Sigmoid colon (tissue), 7 donors: ENCODE data around the gene ZNF777. TPM values are rescaled to one million over a fixed set of nuclear protein-coding genes. Genes with fewer than 3 reads are reported as not detected.

Source experiments
- DNase-seq: peaks from one replicate; pipeline ENCODE4 v3.0.0-alpha.2; 2019
- H3K27ac ChIP-seq, 4 donors: fragments of 200-600 bp; sonication (generic); one replicate each; pipeline ENCODE4 v1.5.1; 2016 to 2019; ENCODE audit warnings: mild to moderate bottlenecking in 1 of 4
- H3K27me3 ChIP-seq, 3 donors: fragments of 200-600 bp; sonication (generic); one replicate each; pipeline ENCODE4 v1.5.1; 2019; ENCODE audit warnings: mild to moderate bottlenecking in 1 of 3
- H3K36me3 ChIP-seq, 4 donors: fragments of 200-600 bp; sonication (generic); one replicate each; pipeline ENCODE4 v1.5.1; 2016 to 2019
- H3K4me1 ChIP-seq, 4 donors: fragments of 200-600 bp; sonication (generic); one replicate each; pipeline ENCODE4 v1.5.1; 2017 to 2019
- H3K4me3 ChIP-seq, 4 donors: fragments of 200-600 bp; sonication (generic); one replicate each; pipeline ENCODE4 v1.5.1; 2017 to 2019; ENCODE audit warnings: mild to moderate bottlenecking in 2 of 4, moderate library complexity in 1 of 4
- H3K9me3 ChIP-seq, 4 donors: fragments of 200-600 bp in 3 of 4; sonication (generic) in 3 of 4; one replicate each; pipeline versions ENCODE4 v1.5.1 to v1.6.1; 2013 to 2019
- EP300 ChIP-seq, 4 donors: sonication (generic); formaldehyde crosslinking; IDR thresholded peaks; one replicate each; pipeline ENCODE4 v1.6.1; 2017; ENCODE audit warnings: antibody characterized with exemption in 4 of 4
- POLR2A ChIP-seq, 2 donors: fragments of 450-650 bp; IDR thresholded peaks; one replicate each; pipeline ENCODE4 v1.6.1; 2016; ENCODE audit warnings: antibody characterized with exemption in 2 of 2, mild to moderate bottlenecking in 2 of 2, moderate library complexity in 2 of 2
- POLR2AphosphoS5 ChIP-seq, 4 donors: sonication (generic); formaldehyde crosslinking; IDR thresholded peaks; one replicate each; pipeline ENCODE4 v1.6.1; 2017; ENCODE audit warnings: antibody characterized with exemption in 4 of 4
- WGBS, 2 donors: extraction: QIAGEN DNeasy Blood & Tissue Kit; methylation state at CpG; one replicate each; pipeline ENCODE4 v1.1.7; 2013; 5-methylcytosine and 5-hydroxymethylcytosine counted together
- intact Hi-C: fragments of 100-400 bp; cut with DNase I; formaldehyde crosslinking; loops from one replicate; pipeline ENCODE4 v1.15.1; 2023
- polyA plus RNA-seq, 3 donors: library from polyadenylated mRNA; stranded (reverse); fragments of 200-250 nt; gene quantifications; one replicate each; pipeline ENCODE4 v1.2.3, GENCODE V29; 2013
- total RNA-seq, 4 donors: library from RNA; depleted of rRNA; stranded (reverse); fragments of >200 nt; gene quantifications; one replicate each; pipeline ENCODE4 v1.1.0, GENCODE V29; 2016
- TF ChIP-seq, protein P1 (sequence below), 4 experiments: fragments of 450-650 bp in 3 of 4; fragments of 200-600 bp in 1 of 4; IDR thresholded peaks; one replicate each; pipeline ENCODE4 v1.5.1; 2016 to 2019; ENCODE audit warnings: antibody characterized with exemption in 4 of 4, mild to moderate bottlenecking in 3 of 4, moderate library complexity in 2 of 4
- donor health status: healthy with polysubstance abuse.
- donor health status: Bipolar disorder and iron deficiency.
- donor health status: healthy.

The ZNF777 gene
- total and polyA plus RNA-seq, 7 donors = 4.2 to 8.8 (median 6.6) TPM

DNA sequence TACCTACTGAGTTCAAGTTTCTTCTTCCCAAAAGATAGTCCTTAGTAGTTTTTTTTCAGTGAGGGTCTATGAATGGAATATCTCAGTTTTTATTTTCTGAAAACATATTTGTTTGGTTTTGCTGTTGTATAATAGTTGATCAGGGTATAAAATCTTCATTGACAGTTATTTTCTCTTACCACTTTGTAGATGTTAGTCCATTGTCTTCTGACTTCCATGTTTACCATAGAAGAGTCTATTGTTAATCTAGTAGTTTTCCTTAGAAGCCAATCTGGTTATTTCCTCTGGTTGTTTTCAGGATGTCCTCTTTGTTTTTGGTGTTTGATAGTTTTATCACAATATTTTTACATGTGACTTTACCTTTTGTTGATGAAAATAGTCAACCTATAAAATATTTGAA lies 5.5 kb upstream of the ZNF777 start:
- H3K4me3 ChIP-seq = no peak overlapping the region
- no peaks in the 10 kb centered on the region for H3K27me3 ChIP-seq
- TF ChIP-seq POLR2A (IDR thresholded peaks at IDR 0.05) = no peak
- no peak for TF ChIP-seq POLR2AphosphoS5 (IDR thresholded peaks at IDR 0.05)
- no peak for TF ChIP-seq EP300 (IDR thresholded peaks at IDR 0.05)
- TF ChIP-seq, protein P1, sequence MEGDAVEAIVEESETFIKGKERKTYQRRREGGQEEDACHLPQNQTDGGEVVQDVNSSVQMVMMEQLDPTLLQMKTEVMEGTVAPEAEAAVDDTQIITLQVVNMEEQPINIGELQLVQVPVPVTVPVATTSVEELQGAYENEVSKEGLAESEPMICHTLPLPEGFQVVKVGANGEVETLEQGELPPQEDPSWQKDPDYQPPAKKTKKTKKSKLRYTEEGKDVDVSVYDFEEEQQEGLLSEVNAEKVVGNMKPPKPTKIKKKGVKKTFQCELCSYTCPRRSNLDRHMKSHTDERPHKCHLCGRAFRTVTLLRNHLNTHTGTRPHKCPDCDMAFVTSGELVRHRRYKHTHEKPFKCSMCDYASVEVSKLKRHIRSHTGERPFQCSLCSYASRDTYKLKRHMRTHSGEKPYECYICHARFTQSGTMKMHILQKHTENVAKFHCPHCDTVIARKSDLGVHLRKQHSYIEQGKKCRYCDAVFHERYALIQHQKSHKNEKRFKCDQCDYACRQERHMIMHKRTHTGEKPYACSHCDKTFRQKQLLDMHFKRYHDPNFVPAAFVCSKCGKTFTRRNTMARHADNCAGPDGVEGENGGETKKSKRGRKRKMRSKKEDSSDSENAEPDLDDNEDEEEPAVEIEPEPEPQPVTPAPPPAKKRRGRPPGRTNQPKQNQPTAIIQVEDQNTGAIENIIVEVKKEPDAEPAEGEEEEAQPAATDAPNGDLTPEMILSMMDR (IDR thresholded peaks at IDR 0.05) = no peak
- peaks cover 0 to 5% (median 0%) of the 10 kb centered on the region in 4 donors for H3K36me3 ChIP-seq
- no peak for DNase-seq
- intact Hi-C loops = no loop called here
- H3K27ac ChIP-seq = no peak overlapping the region
- H3K9me3 ChIP-seq = no peaks in the 10 kb centered on the region
- H3K4me1 ChIP-seq = peaks cover 0 to 2% (median under 1%) of the 10 kb centered on the region in 4 donors

DNA sequence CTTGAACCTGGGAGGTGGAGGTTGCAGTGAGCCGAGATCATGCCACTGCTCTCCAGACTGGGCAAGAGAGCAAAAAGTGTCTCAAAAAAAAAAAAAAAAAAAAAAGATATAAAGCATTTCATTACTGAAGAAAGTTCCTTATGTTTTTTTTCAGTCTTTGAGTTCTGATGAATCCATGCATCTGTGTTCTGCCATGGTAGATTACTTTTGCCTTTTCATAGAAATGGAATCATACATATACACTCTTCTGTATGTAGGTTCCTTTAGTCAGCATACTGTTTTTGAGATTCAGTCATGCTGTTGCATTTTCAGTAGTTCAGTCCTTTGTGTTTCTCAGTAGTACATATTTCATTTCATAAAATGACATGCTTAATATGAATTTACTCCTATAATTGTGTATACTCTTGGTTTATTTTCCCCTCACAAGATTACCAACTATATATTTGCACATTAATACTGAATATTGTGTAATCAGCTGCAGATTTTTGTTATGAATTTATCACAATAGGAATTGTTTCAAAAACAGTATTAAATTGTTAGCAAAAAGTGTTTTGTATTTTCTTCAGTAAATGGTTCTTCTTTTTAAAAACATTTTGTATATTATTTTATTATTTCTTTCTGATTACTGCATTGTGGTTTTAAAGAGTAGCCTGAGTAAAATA lies 2.8 kb upstream of the ZNF777 start:
- H3K27ac ChIP-seq = no peak overlapping the region
- intact Hi-C loops = loop anchor here (5.0 kb wide), 1 partner anchor 34 kb away; the partner anchor contains the start of gene ZNF746
- H3K9me3 ChIP-seq = no peaks in the 10 kb centered on the region
- 86 to 91% methylated on average over 1 of the region's 1 CpG for WGBS, 2 donors
- peaks cover 0 to 18% (median 15%) of the 10 kb centered on the region in 4 donors for H3K4me1 ChIP-seq
- no peaks in the 10 kb centered on the region for H3K36me3 ChIP-seq
- no peak for TF ChIP-seq POLR2AphosphoS5 (IDR thresholded peaks at IDR 0.05)
- no peak for DNase-seq
- no peaks in the 10 kb centered on the region for H3K27me3 ChIP-seq
- no peak overlapping the region for H3K4me3 ChIP-seq

DNA sequence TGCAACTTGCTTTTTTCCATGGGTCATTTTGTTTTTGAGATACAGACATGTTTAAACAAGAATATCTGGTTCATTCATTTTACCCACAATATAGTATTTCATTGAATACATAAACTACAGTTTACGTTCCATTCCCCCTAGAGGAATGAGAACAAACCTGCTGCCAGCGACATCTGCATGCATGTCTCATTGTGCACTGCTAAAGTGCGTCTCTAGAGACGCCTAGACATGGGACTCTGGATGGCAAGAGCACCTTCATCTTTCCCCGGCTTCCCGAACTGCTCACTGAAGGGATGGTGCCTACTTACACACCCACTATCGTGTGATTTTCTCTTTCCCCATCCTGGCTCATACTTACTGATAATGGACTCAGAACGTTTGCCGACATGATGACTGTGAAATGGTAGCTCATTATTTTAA lies 1.2 kb upstream of the ZNF777 start:
- WGBS, 2 donors = 85 to 91% methylated on average over 9 of the region's 9 CpGs
- TF ChIP-seq POLR2A (IDR thresholded peaks at IDR 0.05) (no peak), POLR2AphosphoS5 (IDR thresholded peaks at IDR 0.05) (no peak), EP300 (IDR thresholded peaks at IDR 0.05) (no peak)
- TF ChIP-seq, protein P1 (IDR thresholded peaks at IDR 0.05) = no peak
- Histone ChIP-seq H3K9me3 (no peaks in the 10 kb centered on the region), H3K4me3 (no peak overlapping the region), H3K4me1 (peaks cover 0 to 26% (median 22%) of the 10 kb centered on the region in 4 donors), H3K36me3 (no peaks in the 10 kb centered on the region), H3K27ac (no peak overlapping the region), H3K27me3 (no peaks in the 10 kb centered on the region)
- DNase-seq = no peak
- intact Hi-C loops = loop anchor here (5.0 kb wide), 1 partner anchor 35 kb away; the partner anchor contains the start of gene ZNF746

DNA sequence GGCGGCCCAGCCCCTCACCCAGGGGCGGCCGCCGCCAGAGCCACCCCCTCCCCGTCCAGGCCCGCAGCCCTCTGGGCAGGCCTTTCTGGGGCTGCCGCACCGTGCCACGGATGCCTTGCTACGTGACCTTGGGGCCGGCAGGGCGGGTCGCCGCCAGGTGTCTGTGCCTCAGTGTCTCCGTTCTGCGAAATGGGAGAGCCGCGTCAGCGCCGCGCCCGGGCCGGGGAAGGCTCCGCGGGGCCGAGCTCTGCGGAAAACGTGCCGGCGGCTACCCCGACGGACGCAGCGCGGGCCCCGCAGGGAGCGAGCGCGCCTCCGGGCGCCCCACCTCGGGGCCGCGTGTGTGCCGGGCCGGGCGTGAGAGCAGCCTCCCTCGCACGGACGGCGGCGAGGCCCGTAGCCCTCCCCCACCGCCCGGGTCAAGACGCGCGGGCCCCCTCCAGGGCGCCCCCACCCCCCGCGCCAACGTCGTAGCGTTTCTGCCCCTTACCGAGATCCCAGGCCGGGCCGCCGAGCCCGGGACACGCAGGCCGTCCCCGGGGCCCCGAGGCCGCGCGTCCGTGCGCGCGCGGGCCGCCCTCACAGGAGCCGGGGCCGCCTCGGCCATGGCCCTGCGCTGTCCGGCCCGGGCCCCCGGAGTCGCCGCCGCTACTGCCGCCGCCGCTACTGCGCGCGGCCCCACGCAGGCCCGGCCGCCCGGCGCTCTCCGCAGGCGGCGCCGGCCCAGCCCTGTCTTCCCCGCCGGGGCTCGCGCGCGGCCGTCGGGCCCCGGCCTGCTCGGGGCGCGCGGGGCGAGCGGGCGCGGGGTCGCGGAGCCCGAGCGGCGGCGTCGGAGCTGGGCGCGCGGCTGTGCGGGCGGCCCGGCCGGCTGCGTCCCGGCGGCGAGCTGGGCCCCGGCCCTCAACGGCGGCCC lies 1.1 kb downstream of the ZNF777 start:
- Histone ChIP-seq H3K27ac (peak overlapping the region; percentile 80 to 86 (median 84)), H3K36me3 (peaks cover 0 to 10% (median 10%) of the 10 kb centered on the region in 4 donors), H3K4me3 (peak overlapping the region; percentile 37 to 72 (median 62)), H3K9me3 (no peaks in the 10 kb centered on the region), H3K4me1 (peaks cover 0 to 26% (median 22%) of the 10 kb centered on the region in 4 donors), H3K27me3 (no peaks in the 10 kb centered on the region)
- 1 to 2% methylated on average over 145 of the region's 145 CpGs for WGBS, 2 donors
- TF ChIP-seq EP300 (IDR thresholded peaks at IDR 0.05) (no peak), POLR2A (IDR thresholded peaks at IDR 0.05) (no peak), POLR2AphosphoS5 (IDR thresholded peaks at IDR 0.05) (no peak)
- TF ChIP-seq, protein P1 (IDR thresholded peaks at IDR 0.05) = no peak
- intact Hi-C loops = loop anchor here (2.0 to 5.0 kb wide), 2 partner anchors 37 to 38 kb away; partner anchors contain the start of gene ZNF746
- no peak for DNase-seq

DNA sequence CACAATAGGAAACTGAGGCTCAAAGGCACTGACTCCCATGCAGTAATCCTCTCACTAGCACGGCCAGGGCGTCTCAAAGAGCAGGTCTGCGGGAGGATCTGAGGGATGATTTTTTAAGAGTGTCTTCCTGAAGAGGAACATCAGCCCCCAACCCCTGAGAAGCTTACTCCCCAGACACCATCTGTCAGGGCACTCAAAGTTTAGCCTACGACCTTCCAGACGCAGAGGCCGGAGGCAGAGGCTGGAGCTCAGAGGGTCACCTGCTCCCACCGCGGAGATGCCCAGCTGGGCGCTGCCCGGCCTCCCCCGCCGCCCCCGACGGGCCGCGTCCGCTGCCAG lies 1.7 kb downstream of the ZNF777 start:
- 10 to 45% methylated on average over 17 of the region's 17 CpGs for WGBS, 2 donors
- intact Hi-C loops = no loop called here

More for the DNA sequence above, 1.7 kb downstream of the ZNF777 start:
- peak overlapping the region in 2 of 4 donors; percentile 40 to 62 for H3K27ac ChIP-seq
- TF ChIP-seq POLR2A (IDR thresholded peaks at IDR 0.05) (no peak), POLR2AphosphoS5 (IDR thresholded peaks at IDR 0.05) (no peak), EP300 (IDR thresholded peaks at IDR 0.05) (no peak)
- TF ChIP-seq, protein P1 (IDR thresholded peaks at IDR 0.05) = no peak
- peak overlapping the region; percentile 37 to 72 (median 62) for H3K4me3 ChIP-seq
- H3K4me1 ChIP-seq = peaks cover 0 to 26% (median 22%) of the 10 kb centered on the region in 4 donors
- DNase-seq = no peak
- no peaks in the 10 kb centered on the region for H3K27me3 ChIP-seq
- H3K9me3 ChIP-seq = no peaks in the 10 kb centered on the region
- H3K36me3 ChIP-seq = peaks cover 0 to 16% (median 14%) of the 10 kb centered on the region in 4 donors
